GM12872 (cell line): ENCODE measurements around the gene STK35.

Experiments
- TF ChIP-seq, protein P1 (sequence below): IDR thresholded peaks from 3 replicates; pipeline ENCODE4 v1.5.1; 2011; ENCODE audit warnings: low read depth, mild to moderate bottlenecking, low read length, moderate library complexity; ENCODE audit not compliant: insufficient read depth

The STK35 gene

DNA sequence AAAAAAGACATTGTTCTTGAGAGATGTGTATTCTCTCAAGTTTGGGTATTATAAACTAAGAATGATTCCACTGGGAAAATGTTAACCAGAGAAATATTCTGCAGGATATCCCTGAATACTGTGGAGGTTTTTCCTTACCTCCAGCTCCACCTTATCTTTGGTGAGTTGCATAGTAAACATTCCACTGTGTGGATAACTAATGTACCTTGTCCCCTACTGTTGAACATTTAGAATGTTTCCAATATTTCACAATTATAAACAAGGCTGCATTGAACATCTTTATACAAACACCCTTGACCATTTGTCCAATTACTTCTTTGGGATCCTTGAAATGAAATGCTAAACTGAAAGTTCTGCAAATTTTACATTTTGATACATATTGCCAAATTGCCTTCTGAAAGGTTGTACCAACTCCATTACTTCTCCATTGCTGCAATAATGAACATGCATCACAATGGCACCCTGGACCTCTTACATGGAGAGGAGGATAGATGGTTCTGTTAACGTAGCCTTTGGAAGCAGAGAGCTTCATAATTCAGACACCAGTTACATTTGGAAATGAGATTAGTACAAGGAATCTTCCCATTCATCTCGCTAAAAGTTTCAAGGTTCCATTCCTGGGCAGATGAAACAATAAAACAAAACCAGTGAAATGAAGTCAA lies 35.0 kb upstream of the STK35 start:
- TF ChIP-seq, protein P1, sequence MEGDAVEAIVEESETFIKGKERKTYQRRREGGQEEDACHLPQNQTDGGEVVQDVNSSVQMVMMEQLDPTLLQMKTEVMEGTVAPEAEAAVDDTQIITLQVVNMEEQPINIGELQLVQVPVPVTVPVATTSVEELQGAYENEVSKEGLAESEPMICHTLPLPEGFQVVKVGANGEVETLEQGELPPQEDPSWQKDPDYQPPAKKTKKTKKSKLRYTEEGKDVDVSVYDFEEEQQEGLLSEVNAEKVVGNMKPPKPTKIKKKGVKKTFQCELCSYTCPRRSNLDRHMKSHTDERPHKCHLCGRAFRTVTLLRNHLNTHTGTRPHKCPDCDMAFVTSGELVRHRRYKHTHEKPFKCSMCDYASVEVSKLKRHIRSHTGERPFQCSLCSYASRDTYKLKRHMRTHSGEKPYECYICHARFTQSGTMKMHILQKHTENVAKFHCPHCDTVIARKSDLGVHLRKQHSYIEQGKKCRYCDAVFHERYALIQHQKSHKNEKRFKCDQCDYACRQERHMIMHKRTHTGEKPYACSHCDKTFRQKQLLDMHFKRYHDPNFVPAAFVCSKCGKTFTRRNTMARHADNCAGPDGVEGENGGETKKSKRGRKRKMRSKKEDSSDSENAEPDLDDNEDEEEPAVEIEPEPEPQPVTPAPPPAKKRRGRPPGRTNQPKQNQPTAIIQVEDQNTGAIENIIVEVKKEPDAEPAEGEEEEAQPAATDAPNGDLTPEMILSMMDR = no peak

DNA sequence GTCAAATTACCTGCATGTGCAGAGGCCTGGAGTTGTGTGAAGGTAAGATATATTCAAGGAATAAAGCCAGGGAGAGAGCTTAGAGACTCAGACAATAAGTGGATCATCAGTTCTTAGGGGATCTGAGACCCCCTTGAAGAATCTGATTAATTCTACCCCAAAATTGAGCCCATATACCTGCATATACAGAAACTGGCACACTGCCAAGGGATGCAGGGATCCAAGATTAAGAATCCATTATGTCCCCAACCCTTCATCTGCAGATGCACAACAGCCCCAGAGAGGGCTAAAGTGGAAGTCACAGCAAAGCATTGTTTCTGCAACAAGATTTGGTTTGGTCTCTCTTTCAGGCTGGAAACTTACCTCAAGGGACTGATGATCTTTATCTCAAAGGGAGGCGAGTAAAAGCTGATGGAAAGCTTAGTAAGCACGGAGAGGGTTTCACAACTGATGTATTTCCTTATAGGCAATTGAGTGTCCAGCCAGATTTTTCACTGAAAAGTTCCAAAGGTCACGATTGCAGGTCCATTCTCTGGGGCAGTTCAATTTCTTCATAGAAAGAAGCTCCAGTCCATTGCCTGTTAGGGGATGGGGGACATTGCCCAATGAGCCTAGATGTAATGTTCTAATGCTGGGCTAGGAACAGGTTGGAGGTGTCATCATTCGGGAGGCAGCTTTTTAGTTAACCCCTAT lies 20.9 kb upstream of the STK35 start:
- TF ChIP-seq, protein P1 = no peak

DNA sequence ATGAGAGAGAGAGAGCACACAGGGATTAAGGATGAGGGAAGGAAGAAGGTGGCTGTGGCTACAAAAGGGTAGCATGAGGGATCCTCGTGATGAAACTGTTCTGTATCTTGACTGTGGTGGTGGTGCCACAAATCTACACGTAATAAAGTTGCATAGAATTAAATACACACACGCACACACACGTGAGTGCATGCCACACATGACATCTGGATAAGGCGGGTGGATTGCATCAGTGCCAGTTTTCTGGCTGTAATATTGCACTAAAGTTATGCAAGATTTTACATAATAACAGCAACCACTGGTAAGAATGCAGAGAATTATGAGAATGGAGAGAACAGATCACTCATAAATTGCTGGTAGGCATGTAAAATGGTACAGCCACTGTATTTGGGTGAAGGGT lies 16.9 kb upstream of the STK35 start:
- TF ChIP-seq, protein P1 = no peak

DNA sequence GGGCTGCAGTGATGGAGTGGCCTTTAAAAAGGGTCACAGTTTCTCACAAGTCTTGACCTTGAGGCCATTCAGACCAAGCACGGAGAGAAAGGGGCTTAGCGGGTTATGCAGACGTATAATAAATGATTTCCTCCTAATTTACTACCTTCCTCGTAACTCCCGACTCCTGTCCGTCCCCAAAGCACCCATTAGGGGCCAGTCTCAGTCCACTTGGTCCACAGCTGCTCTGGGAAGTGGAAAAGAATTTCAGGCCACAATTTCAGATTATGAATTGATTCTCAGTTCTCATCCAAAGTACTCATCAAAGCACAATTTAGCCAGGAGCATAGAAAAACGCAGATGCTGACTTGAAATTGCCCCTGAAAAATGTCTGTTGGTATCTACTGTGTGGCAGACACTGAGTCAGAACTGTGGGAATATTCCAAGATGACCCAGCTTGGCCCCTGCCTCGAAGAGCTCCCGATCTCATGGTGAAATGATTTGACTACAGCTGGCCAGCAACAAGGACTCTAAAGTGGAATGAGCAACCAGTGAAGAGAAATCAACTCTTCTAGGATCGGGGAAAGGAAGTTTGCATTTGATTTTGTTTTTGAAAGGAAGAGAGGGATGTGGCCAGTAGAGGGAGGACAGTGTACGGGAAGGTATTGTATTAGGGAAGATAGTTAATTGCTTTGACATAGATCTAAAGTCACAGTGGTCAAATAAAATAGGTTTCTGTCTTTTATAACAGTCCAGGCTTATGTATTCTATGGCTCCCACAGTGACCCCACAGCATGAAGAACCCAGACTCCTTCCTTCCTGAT lies 15.2 kb upstream of the STK35 start:
- TF ChIP-seq, protein P1 = no peak

DNA sequence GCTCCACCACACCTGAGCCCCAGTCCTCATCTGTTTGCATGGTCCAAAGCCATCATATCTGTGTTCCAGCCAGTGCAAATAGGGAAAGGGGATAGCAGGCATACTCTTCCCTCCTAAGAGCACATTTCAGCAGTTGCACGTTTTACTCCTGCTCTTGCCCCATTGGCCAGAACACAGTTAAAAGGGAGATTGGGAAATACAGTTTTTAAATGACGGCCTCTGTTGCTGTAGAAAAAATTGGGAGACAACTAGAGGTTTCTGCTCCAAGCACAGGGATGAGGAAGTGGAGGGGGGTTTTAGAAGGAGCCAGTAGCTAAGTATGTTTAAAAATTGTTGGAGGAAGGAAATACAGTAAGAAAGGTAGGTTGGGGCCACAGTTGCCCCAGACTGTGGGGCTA lies 14.6 kb upstream of the STK35 start:
- TF ChIP-seq, protein P1 = no peak

DNA sequence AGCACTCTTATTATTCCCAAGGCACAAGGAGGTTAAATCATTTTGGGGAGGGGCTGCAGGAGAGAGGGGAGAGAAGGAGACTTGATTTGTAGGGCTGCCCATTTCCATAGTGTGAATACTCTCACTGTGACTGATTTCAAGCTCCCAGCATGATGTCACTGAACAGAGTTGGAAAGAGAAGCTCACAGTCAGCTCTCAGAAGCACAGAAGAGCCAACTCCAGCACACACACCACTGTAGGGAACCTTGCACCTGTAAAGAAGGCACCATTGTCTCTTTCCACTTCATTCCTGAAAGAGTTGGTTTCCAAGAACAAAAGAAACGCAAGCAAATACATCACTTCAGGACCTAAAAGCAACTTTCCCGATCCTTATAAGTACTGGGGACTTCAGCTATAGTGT lies 12.7 kb upstream of the STK35 start:
- TF ChIP-seq, protein P1 = no peak

DNA sequence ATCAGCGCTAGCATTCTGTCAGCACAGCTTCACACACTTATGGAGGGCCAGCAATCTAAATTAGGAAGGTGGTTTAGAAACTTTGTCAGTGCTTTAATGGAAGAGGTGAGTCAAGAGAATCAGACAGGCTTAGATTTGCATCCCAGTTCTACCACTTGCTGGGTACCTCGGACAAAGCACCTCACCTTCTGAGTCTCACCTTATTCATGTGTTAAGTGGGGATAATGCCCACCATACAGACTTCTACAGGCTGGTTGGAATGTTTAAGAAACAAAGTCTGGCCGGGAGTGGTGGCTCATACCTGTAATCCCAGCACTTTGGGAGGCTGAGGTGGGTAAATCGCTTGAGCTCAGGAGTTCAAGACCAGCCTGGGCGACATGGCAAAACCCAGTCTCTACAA lies 12.2 kb upstream of the STK35 start:
- TF ChIP-seq, protein P1 = no peak
